Liver (tissue), 3 donors: ENCODE results near the gene MPRIP.

Experiments
- ATF3 ChIP-seq: IDR thresholded peaks from 2 replicates; pipeline ENCODE4 v1.6.1; 2016; ENCODE audit warnings: antibody characterized with exemption
- CTCF ChIP-seq: fragments of 150-350 bp; IDR thresholded peaks from 2 replicates; pipeline ENCODE4 v1.5.1; 2017; ENCODE audit warnings: improper control_type of control experiment, low read depth, low read length; ENCODE audit not compliant: missing input control
- FOXA2 ChIP-seq: IDR thresholded peaks from 2 replicates; pipeline ENCODE4 v1.6.1; 2016; ENCODE audit warnings: antibody characterized with exemption
- GABPA ChIP-seq, 2 donors: IDR thresholded peaks in 1 of 2; conservative IDR thresholded peaks in 1 of 2; 2 replicates each; pipeline ENCODE4 v1.6.1; 2016; ENCODE audit warnings: antibody characterized with exemption in 2 of 2, mild to moderate bottlenecking in 1 of 2, moderate library complexity in 1 of 2
- NR2F2 ChIP-seq: IDR thresholded peaks from 2 replicates; pipeline ENCODE4 v1.6.1; 2016; ENCODE audit warnings: antibody characterized with exemption
- RAD21 ChIP-seq, 2 donors: IDR thresholded peaks; 2 replicates each; pipeline ENCODE4 v1.6.1; 2016; ENCODE audit warnings: antibody characterized with exemption in 2 of 2, mild to moderate bottlenecking in 2 of 2
- RXRA ChIP-seq, 2 donors: IDR thresholded peaks; 2 replicates each; pipeline ENCODE4 v1.6.1; 2017 to 2018; ENCODE audit warnings: antibody characterized with exemption in 2 of 2, mild to moderate bottlenecking in 1 of 2
- SP1 ChIP-seq: IDR thresholded peaks from 2 replicates; pipeline ENCODE4 v1.6.1; 2018; ENCODE audit warnings: antibody characterized with exemption, mild to moderate bottlenecking
- TAF1 ChIP-seq: conservative IDR thresholded peaks from 2 replicates; pipeline ENCODE4 v1.6.1; 2016; ENCODE audit warnings: antibody characterized with exemption, mild to moderate bottlenecking
- YY1 ChIP-seq: IDR thresholded peaks from 2 replicates; pipeline ENCODE4 v1.6.1; 2016; ENCODE audit warnings: antibody characterized with exemption, mild to moderate bottlenecking
- ZBTB33 ChIP-seq: IDR thresholded peaks from 2 replicates; pipeline ENCODE4 v1.6.1; 2016; ENCODE audit warnings: antibody characterized with exemption
- TF ChIP-seq, protein P1 (sequence below): IDR thresholded peaks from 2 replicates; pipeline ENCODE4 v1.6.1; 2016; ENCODE audit warnings: antibody characterized with exemption
- TF ChIP-seq, protein P2 (sequence below): IDR thresholded peaks from 2 replicates; pipeline ENCODE4 v1.6.1; 2016; ENCODE audit warnings: antibody characterized with exemption, mild to moderate bottlenecking
- donor health status: healthy.
- donor health status: healthy.

DNA sequence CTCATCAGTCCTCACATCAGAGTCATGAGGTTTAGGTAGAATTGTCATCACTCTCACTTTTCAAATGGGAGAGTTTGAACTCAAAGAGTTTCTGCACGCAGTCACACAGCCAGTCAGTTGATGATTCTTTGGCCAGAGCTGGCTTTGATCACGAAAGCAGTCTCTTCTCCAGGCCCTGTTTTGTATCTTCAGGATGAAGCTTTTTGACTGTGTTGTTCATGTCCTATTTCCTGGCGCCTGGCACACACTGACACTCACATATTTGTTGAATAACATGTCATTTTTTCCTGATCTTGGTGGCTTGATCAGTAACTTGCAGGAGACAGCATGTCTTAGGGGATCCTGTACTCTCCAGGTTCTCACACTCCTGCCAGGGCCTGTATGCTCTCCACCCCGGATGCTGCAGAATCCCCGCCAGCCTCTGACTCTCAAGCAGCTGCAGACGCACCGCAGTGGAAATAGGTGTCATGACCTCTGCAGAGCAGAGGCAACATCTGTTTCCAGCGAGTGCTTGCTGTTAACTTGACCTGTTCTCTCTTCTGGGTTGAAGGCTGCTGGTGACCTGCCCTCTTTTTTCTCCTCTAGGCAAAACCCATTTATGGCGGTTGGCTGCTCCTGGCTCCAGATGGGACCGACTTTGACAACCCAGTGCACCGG, 33.0 kb downstream of the MPRIP start:
- TF ChIP-seq ATF3, result no peak
- TF ChIP-seq RAD21 (IDR thresholded peaks at IDR 0.05), result peak in 1 of 2 donors; percentile 35
- no peak for TF ChIP-seq CTCF
- TF ChIP-seq YY1, result no peak
- peak; percentile 99 for TF ChIP-seq NR2F2
- no peak for TF ChIP-seq GABPA (IDR thresholded peaks at IDR 0.05 in 1 of 2, conservative IDR thresholded peaks at IDR 0.05 in 1 of 2)
- TF ChIP-seq ZBTB33, result no peak
- TF ChIP-seq, protein P1, sequence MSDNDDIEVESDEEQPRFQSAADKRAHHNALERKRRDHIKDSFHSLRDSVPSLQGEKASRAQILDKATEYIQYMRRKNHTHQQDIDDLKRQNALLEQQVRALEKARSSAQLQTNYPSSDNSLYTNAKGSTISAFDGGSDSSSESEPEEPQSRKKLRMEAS, result no peak
- TF ChIP-seq, protein P2, sequence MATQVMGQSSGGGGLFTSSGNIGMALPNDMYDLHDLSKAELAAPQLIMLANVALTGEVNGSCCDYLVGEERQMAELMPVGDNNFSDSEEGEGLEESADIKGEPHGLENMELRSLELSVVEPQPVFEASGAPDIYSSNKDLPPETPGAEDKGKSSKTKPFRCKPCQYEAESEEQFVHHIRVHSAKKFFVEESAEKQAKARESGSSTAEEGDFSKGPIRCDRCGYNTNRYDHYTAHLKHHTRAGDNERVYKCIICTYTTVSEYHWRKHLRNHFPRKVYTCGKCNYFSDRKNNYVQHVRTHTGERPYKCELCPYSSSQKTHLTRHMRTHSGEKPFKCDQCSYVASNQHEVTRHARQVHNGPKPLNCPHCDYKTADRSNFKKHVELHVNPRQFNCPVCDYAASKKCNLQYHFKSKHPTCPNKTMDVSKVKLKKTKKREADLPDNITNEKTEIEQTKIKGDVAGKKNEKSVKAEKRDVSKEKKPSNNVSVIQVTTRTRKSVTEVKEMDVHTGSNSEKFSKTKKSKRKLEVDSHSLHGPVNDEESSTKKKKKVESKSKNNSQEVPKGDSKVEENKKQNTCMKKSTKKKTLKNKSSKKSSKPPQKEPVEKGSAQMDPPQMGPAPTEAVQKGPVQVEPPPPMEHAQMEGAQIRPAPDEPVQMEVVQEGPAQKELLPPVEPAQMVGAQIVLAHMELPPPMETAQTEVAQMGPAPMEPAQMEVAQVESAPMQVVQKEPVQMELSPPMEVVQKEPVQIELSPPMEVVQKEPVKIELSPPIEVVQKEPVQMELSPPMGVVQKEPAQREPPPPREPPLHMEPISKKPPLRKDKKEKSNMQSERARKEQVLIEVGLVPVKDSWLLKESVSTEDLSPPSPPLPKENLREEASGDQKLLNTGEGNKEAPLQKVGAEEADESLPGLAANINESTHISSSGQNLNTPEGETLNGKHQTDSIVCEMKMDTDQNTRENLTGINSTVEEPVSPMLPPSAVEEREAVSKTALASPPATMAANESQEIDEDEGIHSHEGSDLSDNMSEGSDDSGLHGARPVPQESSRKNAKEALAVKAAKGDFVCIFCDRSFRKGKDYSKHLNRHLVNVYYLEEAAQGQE, result no peak
- peak; percentile 65 to 86 for TF ChIP-seq RXRA (IDR thresholded peaks at IDR 0.05)
- TF ChIP-seq SP1, result peak; percentile 53
- TF ChIP-seq TAF1, result no peak
- no peak for TF ChIP-seq FOXA2
